CD1c-positive myeloid dendritic cell (primary cell): ENCODE results near the gene ALDH3B1.
"Not testable (repeated sequence)": the region's sequence is repeated elsewhere in the genome, so short reads cannot be mapped to it uniquely, and the experiment has no call there.

Experiments
- DNase-seq: peaks from one replicate; pipeline ENCODE4 v3.0.0-alpha.2; 2016; ENCODE audit errors: extremely low spot score

Gene ALDH3B1

GRCh38 chr11:68010090-68011041 lies at the start of gene ALDH3B1:
TSS of gene ALDH3B1 (plus strand) at chr11:68010327. CDS start at chr11:68015298, 4,971 bp downstream.
- DNase-seq = peak; percentile 93

GRCh38 chr11:67963217-67963616 lies 46.9 kb upstream of the ALDH3B1 start:
- not testable (repeated sequence) for DNase-seq

- not testable (repeated sequence) for DNase-seq
Observed at GRCh38 chr11:67963879-67964278, 46.2 kb upstream of the ALDH3B1 start.

GRCh38 chr11:67964746-67965145 lies 45.4 kb upstream of the ALDH3B1 start:
- DNase-seq = not testable (repeated sequence)

- DNase-seq = not testable (repeated sequence)
Observed at GRCh38 chr11:67965830-67966348, 44.2 kb upstream of the ALDH3B1 start.

- not testable (repeated sequence) for DNase-seq
Observed at GRCh38 chr11:67974746-67975145, 35.4 kb upstream of the ALDH3B1 start.

- not testable (repeated sequence) for DNase-seq
Observed at GRCh38 chr11:67978766-67979418, 31.2 kb upstream of the ALDH3B1 start.

- not testable (repeated sequence) for DNase-seq
Observed at GRCh38 chr11:67981226-67981625, 28.9 kb upstream of the ALDH3B1 start.

GRCh38 chr11:67982255-67982857 lies 27.8 kb upstream of the ALDH3B1 start:
- DNase-seq = not testable (repeated sequence)

- no peak for DNase-seq
Observed at GRCh38 chr11:67983951-67984350, 26.2 kb upstream of the ALDH3B1 start.

- not testable (repeated sequence) for DNase-seq
Observed at GRCh38 chr11:67985302-67985701, 24.8 kb upstream of the ALDH3B1 start.

GRCh38 chr11:67990546-67991346 lies 19.4 kb upstream of the ALDH3B1 start:
- DNase-seq = peak; percentile 12

- DNase-seq = not testable (repeated sequence)
Observed at GRCh38 chr11:67991347-67992121, 18.6 kb upstream of the ALDH3B1 start.

- peak; percentile 10 for DNase-seq
Observed at GRCh38 chr11:67993821-67994220, 16.3 kb upstream of the ALDH3B1 start.

- DNase-seq = not testable (repeated sequence)
Observed at GRCh38 chr11:67994387-67994786, 15.7 kb upstream of the ALDH3B1 start.

- DNase-seq = not testable (repeated sequence)
Observed at GRCh38 chr11:67995129-67995528, 15.0 kb upstream of the ALDH3B1 start.

GRCh38 chr11:67995579-67995978 lies 14.5 kb upstream of the ALDH3B1 start:
- DNase-seq = not testable (repeated sequence)

GRCh38 chr11:67996051-67996450 lies 14.1 kb upstream of the ALDH3B1 start:
- no peak for DNase-seq

GRCh38 chr11:67996622-67997474 lies 13.3 kb upstream of the ALDH3B1 start:
- peak; percentile 92 for DNase-seq
